NCI-H526 treated with DMSO at 0.1 percent for 48 hours (cell line): ENCODE data around the gene RIPOR3.
A peak's percentile ranks its signal among the peaks of the same experiment; 100 is the strongest.
"Not testable (repeated sequence)": the region's sequence is repeated elsewhere in the genome, so short reads cannot be mapped to it uniquely, and the experiment has no call there.

Experiments
- DNase-seq: peaks from one replicate; lab custom pipeline; 2025; lab: John Stamatoyannopoulos, UW

RIPOR3 gene

GRCh38 chr20:50632701-50633100, 58.6 kb downstream of the RIPOR3 start:
- no peak for DNase-seq

GRCh38 chr20:50632236-50632635, 59.1 kb downstream of the RIPOR3 start:
- no peak for DNase-seq

GRCh38 chr20:50630578-50631263, 60.6 kb downstream of the RIPOR3 start:
- DNase-seq: no peak

GRCh38 chr20:50629670-50630045, 61.7 kb downstream of the RIPOR3 start:
- no peak for DNase-seq

GRCh38 chr20:50628853-50629669, 62.3 kb downstream of the RIPOR3 start:
- DNase-seq: no peak

- DNase-seq: peak; percentile 55
Observed at GRCh38 chr20:50628332-50628731, 63.0 kb downstream of the RIPOR3 start.

GRCh38 chr20:50627747-50628146, 63.6 kb downstream of the RIPOR3 start:
- DNase-seq: no peak

- DNase-seq: no peak
Observed at GRCh38 chr20:50625986-50626677, 65.2 kb downstream of the RIPOR3 start.

GRCh38 chr20:50624351-50625016, 66.9 kb downstream of the RIPOR3 start:
- peak; percentile 18 for DNase-seq

- no peak for DNase-seq
Observed at GRCh38 chr20:50621068-50621665, 70.2 kb downstream of the RIPOR3 start.

- DNase-seq: not testable (repeated sequence)
Observed at GRCh38 chr20:50620459-50620858, 70.9 kb downstream of the RIPOR3 start.

GRCh38 chr20:50618537-50618936, 72.8 kb downstream of the RIPOR3 start:
- no peak for DNase-seq

GRCh38 chr20:50617022-50617421, 74.3 kb downstream of the RIPOR3 start:
- DNase-seq: no peak

- DNase-seq: no peak
Observed at GRCh38 chr20:50615407-50615806, 75.9 kb downstream of the RIPOR3 start.

- no peak for DNase-seq
Observed at GRCh38 chr20:50613438-50614169, 77.7 kb downstream of the RIPOR3 start.

GRCh38 chr20:50611128-50611810, 80.1 kb downstream of the RIPOR3 start:
- no peak for DNase-seq

GRCh38 chr20:50610212-50610718, 81.1 kb downstream of the RIPOR3 start:
- no peak for DNase-seq

GRCh38 chr20:50609438-50609989, 81.8 kb downstream of the RIPOR3 start:
- no peak for DNase-seq

- no peak for DNase-seq
Observed at GRCh38 chr20:50608750-50609104, 82.6 kb downstream of the RIPOR3 start.
